Heart right ventricle (tissue), 16 donors: ENCODE data around the gene HOXC10. TPM values are rescaled to one million over a fixed set of nuclear protein-coding genes. Genes with fewer than 3 reads are reported as not detected.

Experiments used
- ATAC-seq, 8 donors: fragments of 200-7000 bp; cut with Tn5 transposase; one replicate each; pipeline ENCODE4 v1.9.1; 2020; ENCODE audit warnings: mild to moderate bottlenecking in 8 of 8, moderate library complexity in 8 of 8, moderate number of reproducible peaks in 1 of 8
- DNase-seq, 2 donors: peaks; one replicate each; pipeline ENCODE4 v3.0.0-alpha.2; 2020
- H3K27ac ChIP-seq, 10 donors: fragments of 200-600 bp; sonication (generic) in 2 of 10; one replicate each; pipeline versions ENCODE4 v1.5.0 to v1.8.0; 2020 to 2022; ENCODE audit warnings: mild to moderate bottlenecking in 3 of 10
- H3K27me3 ChIP-seq, 7 donors: fragments of 200-600 bp; one replicate each; pipeline ENCODE4 v1.8.0; 2021 to 2022; ENCODE audit warnings: mild to moderate bottlenecking in 2 of 7
- H3K36me3 ChIP-seq, 9 donors: fragments of 200-600 bp; sonication (generic) in 1 of 9; one replicate each; pipeline versions ENCODE4 v1.5.0 to v1.8.0; 2020 to 2022; ENCODE audit warnings: mild to moderate bottlenecking in 2 of 9
- H3K4me1 ChIP-seq, 9 donors: fragments of 200-600 bp; sonication (generic) in 1 of 9; one replicate each; pipeline versions ENCODE4 v1.5.0 to v1.8.0; 2020 to 2022; ENCODE audit warnings: mild to moderate bottlenecking in 4 of 9
- H3K4me3 ChIP-seq, 10 donors: fragments of 200-600 bp; sonication (generic) in 2 of 10; one replicate each; pipeline versions ENCODE4 v1.5.0 to v1.8.0; 2020 to 2022; ENCODE audit warnings: mild to moderate bottlenecking in 7 of 10, moderate library complexity in 2 of 10
- H3K9me3 ChIP-seq, 11 donors: fragments of 200-600 bp in 10 of 11; sonication (generic) in 2 of 11; one replicate each; pipeline versions ENCODE4 v1.5.0 to v1.8.0; 2013 to 2022; ENCODE audit warnings: mild to moderate bottlenecking in 2 of 11, control low read depth in 1 of 11, moderate library complexity in 1 of 11
- CTCF ChIP-seq, 9 donors: fragments of 200-600 bp; sonication (generic) in 2 of 9; IDR thresholded peaks; one replicate each; pipeline versions ENCODE4 v1.5.0 to v1.8.0; 2021 to 2022; ENCODE audit warnings: antibody characterized with exemption in 9 of 9, mild to moderate bottlenecking in 5 of 9, moderate library complexity in 1 of 9
- WGBS, 2 donors: extraction: QIAGEN DNeasy Blood & Tissue Kit; methylation state at CpG; one replicate each; pipeline ENCODE4 v1.1.7; 2013; ENCODE audit warnings: inconsistent platforms in 1 of 2; 5-methylcytosine and 5-hydroxymethylcytosine counted together
- intact Hi-C, 10 donors: fragments of 100-400 bp; cut with DNase I; formaldehyde crosslinking; loops; one replicate each; pipeline versions ENCODE4 v1.11.1 to v1.14.2; 2022
- polyA plus RNA-seq, 2 donors: library from polyadenylated mRNA; stranded (reverse); fragments of 200-250 nt; gene quantifications; one replicate each; pipeline ENCODE4 v1.2.3, GENCODE V29; 2013
- total RNA-seq, 10 donors: library from RNA; stranded (reverse); fragmentation: NEBNext Ultra II Directional in 3 of 10; extraction: Animal tissue kit (Norgen Biotek cat#: 25700) in 3 of 10; gene quantifications; one replicate each; pipeline versions ENCODE4 v1.2.1 to v1.2.4, GENCODE V29; 2021 to 2023
- donor health status: Arrhythmogenic right ventricular cardiomyopathy.
- donor health status: ischemic (EF 13 %, LVEDD 7.1; RV severe dilation, severe dysfunction).
- donor health status: healthy with polysubstance abuse.
- donor health status: DM: no; HTN: yes; CAD: no.
- donor health status: DM: no; HTN: no; CAD: no.
- donor health status: ischemic (EF 25% LVEDD 6.9; RV normal size, moderate dysfunction).
- donor health status: ischemic (EF 25% LVEDD 5.7; RV mildly dilated, moderate dysfunction).
- donor health status: healthy.
- donor health status: DM: yes; HTN: yes; CAD: no.
- donor health status: Ischemic cardiomyopathy.
- donor health status: ischemic (EF 35%, LVEDD 5.7; RV mildly dilated, moderate dysfunction).
- donor health status: nonischemic (EF 11% LVEDD 7.7; RV severe dilation, severe dysfunction).
- donor health status: DM: yes; HTN: yes; CAD: no.
- donor health status: PGD.
- donor health status: ischemic (EF 29% LVEDD 5.4; RV normal size, mild dysfunction).
- donor health status: nonischemic (EF 23%, LVEDD 6.1; RV moderate dilation, normal function).

HOXC10 gene
- total and polyA plus RNA-seq, 12 donors = not detected

GRCh38 chr12:54008260-54008552 lies 23.3 kb downstream of the HOXC10 start:
- no peaks in the 10 kb centered on the region for H3K9me3 ChIP-seq
- H3K27me3 ChIP-seq = peaks cover 43 to 98% (median 97%) of the 10 kb centered on the region in 7 donors
- DNase-seq (no peak), ATAC-seq (no peak)
- no peak for TF ChIP-seq CTCF (IDR thresholded peaks at IDR 0.05)
- H3K36me3 ChIP-seq = no peaks in the 10 kb centered on the region
- WGBS, 2 donors = 6 to 12% methylated on average over 2 of the region's 2 CpGs
- H3K4me1 ChIP-seq = peaks cover 6 to 20% (median 16%) of the 10 kb centered on the region in 9 donors
- intact Hi-C loops = loop anchor here in 4 of 10 donors (5.0 to 10.0 kb wide), 3 partner anchors 194 to 367 kb away; no protein-coding TSS in a partner anchor
- H3K4me3 ChIP-seq = no peak overlapping the region
- H3K27ac ChIP-seq = no peak overlapping the region

- H3K27me3 ChIP-seq = peaks cover 36 to 98% (median 96%) of the 10 kb centered on the region in 7 donors
Measured at GRCh38 chr12:54009171-54010052, 24.5 kb downstream of the HOXC10 start.

GRCh38 chr12:54010053-54010971 lies 25.4 kb downstream of the HOXC10 start:
- intact Hi-C loops = loop anchor here in 1 of 10 donors (10.0 kb wide), 1 partner anchor 344 kb away; no protein-coding TSS in a partner anchor
- H3K4me1 ChIP-seq = peaks cover 6 to 26% (median 17%) of the 10 kb centered on the region in 9 donors
- no peak for ATAC-seq
- no peak for TF ChIP-seq CTCF (IDR thresholded peaks at IDR 0.05)
- H3K27ac ChIP-seq = no peak overlapping the region
- H3K27me3 ChIP-seq = peaks cover 42 to 98% (median 96%) of the 10 kb centered on the region in 7 donors
- H3K9me3 ChIP-seq = no peaks in the 10 kb centered on the region
- WGBS, 2 donors = 9 to 17% methylated on average over 10 of the region's 10 CpGs
- H3K4me3 ChIP-seq = no peak overlapping the region
- no peak for DNase-seq
- H3K36me3 ChIP-seq = no peaks in the 10 kb centered on the region

More at GRCh38 chr12:54009171-54010052, 24.5 kb downstream of the HOXC10 start:
- Histone ChIP-seq H3K4me3 (peak overlapping the region in 4 of 10 donors; percentile 11 to 28 (median 20)), H3K27ac (no peak overlapping the region), H3K4me1 (peaks cover 6 to 23% (median 17%) of the 10 kb centered on the region in 9 donors), H3K9me3 (no peaks in the 10 kb centered on the region), H3K36me3 (no peaks in the 10 kb centered on the region)
- TF ChIP-seq CTCF (IDR thresholded peaks at IDR 0.05) = no peak
- intact Hi-C loops = loop anchor here in 5 of 10 donors (5.0 to 10.0 kb wide), 4 partner anchors 193 to 365 kb away; no protein-coding TSS in a partner anchor
- DNase-seq (no peak), ATAC-seq (peak in 1 of 8 donors; percentile 16)
- WGBS, 2 donors = 3% methylated on average over 47 to 51 of the region's 51 CpGs
